SIG-M5 treated with dmso at 0.1 percent for 504 hours (cell line): Measurements from ENCODE around the gene TAPBP.
A peak's percentile ranks its signal among the peaks of the same experiment; 100 is the strongest.
"Not testable (repeated sequence)": the region's sequence is repeated elsewhere in the genome, so short reads cannot be mapped to it uniquely, and the experiment has no call there.

Experiments used
- DNase-seq: peaks from one replicate; lab custom pipeline; 2025; ENCODE audit not compliant: unreplicated experiment; lab: John Stamatoyannopoulos, UW

TAPBP gene

DNA sequence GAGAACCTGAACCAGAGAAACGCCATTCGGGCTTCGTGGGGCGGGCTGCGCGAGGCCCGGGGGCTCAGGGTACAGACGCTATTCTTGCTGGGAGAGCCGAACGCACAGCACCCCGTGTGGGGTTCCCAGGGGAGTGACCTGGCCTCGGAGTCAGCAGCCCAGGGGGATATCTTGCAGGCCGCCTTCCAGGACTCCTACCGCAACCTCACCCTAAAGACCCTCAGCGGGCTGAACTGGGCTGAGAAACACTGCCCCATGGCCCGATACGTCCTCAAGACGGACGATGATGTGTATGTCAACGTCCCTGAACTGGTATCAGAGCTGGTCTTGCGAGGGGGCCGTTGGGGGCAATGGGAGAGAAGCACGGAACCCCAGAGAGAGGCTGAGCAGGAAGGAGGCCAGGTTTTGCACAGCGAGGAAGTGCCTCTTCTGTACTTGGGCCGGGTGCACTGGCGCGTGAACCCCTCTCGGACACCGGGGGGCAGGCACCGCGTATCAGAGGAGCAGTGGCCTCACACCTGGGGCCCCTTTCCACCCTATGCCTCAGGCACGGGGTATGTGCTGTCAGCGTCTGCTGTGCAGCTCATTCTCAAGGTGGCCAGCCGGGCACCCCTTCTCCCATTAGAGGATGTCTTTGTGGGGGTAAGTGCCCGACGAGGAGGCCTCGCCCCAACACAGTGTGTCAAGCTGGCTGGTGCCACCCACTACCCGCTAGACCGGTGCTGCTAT lies 36.1 kb downstream of the TAPBP start:
- DNase-seq, result no peak

GRCh38 chr6:33276864-33277662 lies 36.8 kb downstream of the TAPBP start, which contains the start of gene B3GALT4:
B3GALT4 (plus strand) TSS chr6:33277123; CDS start chr6:33277420, 297 bp downstream.
- DNase-seq, result peak; percentile 83

DNA sequence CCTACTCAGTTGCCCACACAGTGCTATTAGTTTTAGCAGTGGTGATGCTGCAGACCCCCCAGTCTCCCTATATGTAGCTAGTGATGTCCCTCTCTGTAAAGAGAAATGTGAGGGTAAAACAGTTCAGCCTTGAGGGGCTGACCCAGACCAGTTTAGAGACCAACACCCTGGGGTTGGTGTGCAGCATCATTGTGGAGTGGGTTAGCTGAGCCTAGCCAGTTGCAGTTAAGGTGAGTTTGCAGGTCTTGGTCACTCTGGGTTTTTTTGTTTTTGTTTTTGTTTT lies 37.4 kb downstream of the TAPBP start:
- DNase-seq, result no peak

GRCh38 chr6:33275795-33276580 lies 37.9 kb downstream of the TAPBP start:
- DNase-seq, result not testable (repeated sequence)

DNA sequence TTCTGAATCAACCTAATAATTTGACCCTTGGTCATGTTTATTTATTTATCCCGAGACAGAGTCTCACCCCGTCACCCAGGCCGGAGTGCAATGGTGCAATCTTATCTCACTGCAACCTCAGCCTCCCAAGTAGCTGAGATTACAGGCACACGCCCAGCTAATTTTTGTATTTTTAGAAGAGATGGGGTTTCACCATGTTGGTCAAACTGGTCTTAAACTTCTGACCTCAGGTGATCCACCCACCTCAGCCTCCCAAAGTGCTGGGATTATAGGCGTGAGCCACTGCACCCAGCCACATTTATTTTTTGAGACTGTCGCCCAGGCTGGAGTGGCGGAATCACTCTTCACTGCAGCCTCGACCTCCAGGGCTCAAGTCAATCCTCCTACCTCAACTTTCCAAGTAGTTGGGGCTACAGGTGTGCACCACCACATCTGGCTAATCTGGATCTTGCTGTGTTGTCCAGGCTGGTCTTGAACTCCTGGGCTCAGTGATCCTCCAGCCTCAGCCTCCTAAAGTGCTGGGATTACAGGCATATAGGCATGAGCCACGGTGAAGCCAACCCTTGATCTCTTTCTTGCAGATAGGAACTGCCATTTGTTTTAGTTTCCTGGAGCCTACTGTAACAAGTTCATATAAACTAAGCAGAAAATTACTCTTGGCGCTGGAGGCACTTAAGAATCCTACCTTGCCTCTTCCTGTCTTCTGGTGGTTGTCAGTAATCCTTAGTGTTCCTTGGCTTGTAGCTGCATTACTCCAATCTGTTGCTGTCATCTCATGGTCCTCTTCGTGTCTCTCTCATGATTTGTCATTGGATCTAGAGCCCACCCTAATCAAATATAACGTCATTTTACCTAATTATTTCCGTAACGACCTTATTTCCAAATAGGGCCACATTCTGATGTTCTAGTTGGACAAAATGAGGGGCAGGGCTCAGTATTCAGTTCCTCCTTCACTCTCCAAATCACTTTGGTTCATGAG lies 39.7 kb downstream of the TAPBP start:
- DNase-seq, result peak; percentile 33

DNA sequence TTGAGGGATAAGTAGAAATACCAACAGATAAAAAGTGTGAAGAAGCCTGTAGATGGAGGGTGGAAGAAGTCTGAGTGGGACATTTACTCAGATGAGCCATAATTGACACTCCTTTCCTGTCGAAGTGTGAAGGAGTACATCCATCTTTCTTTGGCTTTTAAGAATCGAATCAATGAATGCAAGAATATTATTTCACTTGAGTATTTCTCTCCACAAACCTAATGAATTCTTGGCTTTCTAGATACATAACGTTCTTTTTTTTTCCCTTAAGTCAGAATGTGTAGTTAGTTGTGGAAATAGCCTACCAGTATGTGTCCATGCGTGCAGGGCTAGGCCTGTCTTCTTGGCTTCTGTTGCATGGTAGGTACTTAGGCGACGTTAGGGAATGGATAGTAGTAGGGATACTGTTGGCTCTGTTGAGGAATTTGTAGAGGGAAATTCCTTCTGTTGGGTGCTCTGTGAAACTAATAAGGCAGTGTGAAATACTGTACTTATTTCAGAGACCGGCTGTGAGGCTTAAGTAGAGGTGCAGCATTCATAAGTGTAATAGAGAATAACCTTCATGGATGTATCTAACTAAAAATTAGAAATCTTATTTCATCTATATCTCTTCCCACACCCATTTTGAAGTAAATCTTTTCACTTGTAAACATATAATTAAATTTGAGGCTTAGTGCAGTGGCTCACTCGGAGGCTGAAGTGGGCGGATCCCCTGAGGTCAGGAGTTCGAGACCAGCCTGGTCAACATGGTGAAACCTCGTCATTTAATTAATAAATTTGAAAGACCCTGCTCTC lies 40.6 kb downstream of the TAPBP start:
- DNase-seq, result no peak

GRCh38 chr6:33272275-33273128 lies 41.4 kb downstream of the TAPBP start:
- peak; percentile 60 for DNase-seq

GRCh38 chr6:33271468-33272274 lies 42.2 kb downstream of the TAPBP start, which contains the start of the genes RPS18 and VPS52:
RPS18 (plus strand) TSS chr6:33272075; CDS start chr6:33272120, 45 bp downstream.
VPS52 (minus strand) TSS chr6:33271876; CDS start chr6:33271675, 201 bp downstream.
- peak; percentile 99 for DNase-seq

- DNase-seq, result no peak
These were observed 42.8 kb downstream of the TAPBP start for GRCh38 chr6:33271117-33271467.

GRCh38 chr6:33264015-33264414 lies 49.9 kb downstream of the TAPBP start:
- DNase-seq, result no peak

DNA sequence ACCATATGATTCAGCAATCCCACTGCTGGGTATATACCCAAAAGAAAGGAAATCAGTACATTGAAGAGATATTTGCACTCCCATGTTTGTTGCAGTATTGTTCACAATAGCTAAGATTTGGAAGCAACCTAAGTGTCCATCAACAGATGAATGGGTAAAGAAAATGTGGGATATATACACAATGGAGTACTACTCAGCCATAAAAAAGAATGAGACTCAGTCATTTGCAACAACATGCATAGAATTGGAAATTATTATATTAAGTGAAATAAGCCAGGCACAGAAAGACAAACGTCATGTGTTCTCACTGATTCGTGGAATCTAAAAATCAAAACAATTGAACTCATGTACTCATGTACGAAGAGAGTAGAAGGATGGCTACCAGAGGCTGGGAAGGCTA lies 51.4 kb downstream of the TAPBP start:
- not testable (repeated sequence) for DNase-seq

GRCh38 chr6:33259032-33259431 lies 54.8 kb downstream of the TAPBP start:
- no peak for DNase-seq

DNA sequence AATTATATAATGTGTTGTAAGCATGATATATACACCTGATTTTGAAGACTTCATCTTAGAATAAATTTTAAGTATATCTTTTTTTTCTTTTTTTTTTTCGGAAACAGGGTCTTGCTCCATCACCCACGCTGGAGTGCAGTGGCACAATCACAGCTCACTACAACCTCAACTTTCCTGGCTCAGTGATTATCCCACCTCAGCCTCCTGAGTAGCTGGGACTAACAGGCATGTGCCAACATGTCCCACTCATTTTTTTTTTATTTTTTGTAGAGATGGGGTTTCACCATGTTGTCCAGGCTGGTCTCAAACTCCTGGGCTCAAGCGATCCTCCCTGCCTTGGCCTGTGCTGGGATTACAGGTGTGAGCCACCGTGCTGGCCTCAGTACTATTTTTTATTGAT lies 59.3 kb downstream of the TAPBP start:
- no peak for DNase-seq

DNA sequence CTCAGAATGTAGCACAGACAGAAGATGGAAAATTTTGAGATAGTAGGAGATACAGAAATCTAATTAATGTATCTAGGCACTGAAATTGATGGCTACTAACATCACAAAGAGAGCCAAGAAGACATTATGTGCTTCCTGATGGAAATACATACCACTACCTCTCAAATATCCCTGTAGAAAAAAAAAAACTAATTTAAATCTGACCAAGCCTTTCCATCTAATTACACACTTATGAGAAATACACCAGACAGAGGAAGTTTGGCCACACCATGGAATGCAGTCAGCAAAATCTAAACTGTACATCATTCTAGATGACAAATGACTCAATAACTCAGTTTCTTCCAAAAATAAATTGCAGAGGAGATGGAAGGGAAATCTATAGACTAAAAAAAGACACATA lies 61.1 kb downstream of the TAPBP start:
- no peak for DNase-seq

GRCh38 chr6:33251395-33252012 lies 62.4 kb downstream of the TAPBP start:
- DNase-seq, result no peak

DNA sequence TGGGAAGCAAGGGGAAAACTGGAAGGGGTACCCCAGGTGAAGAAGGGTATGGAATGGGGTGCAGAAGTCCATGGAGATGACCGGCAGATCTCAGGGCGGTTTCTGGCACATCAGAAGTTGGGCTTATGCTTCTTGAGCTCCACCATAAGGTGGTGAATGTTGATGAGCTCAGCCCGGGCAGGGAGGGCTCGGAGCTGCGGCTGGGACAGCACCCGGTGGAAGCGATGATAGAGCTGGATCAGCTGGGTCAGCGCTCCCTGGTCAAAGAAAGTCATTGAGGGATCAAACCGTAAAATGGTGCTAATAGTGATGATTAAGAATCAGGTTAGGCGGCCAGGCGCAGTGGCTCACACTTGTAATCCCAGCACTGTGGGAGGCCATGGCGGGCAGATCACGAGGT lies 63.1 kb downstream of the TAPBP start:
- no peak for DNase-seq
